Kidney tubule cell (primary cell): ENCODE measurements around the gene TRMT112.
"Not testable (repeated sequence)": the region's sequence is repeated elsewhere in the genome, so short reads cannot be mapped to it uniquely, and the experiment has no call there.

ENCODE experiments used
- DNase-seq: peaks from one replicate; pipeline ENCODE4 v3.0.0-alpha.2; 2018; ENCODE audit warnings: low spot score

The TRMT112 gene

DNA sequence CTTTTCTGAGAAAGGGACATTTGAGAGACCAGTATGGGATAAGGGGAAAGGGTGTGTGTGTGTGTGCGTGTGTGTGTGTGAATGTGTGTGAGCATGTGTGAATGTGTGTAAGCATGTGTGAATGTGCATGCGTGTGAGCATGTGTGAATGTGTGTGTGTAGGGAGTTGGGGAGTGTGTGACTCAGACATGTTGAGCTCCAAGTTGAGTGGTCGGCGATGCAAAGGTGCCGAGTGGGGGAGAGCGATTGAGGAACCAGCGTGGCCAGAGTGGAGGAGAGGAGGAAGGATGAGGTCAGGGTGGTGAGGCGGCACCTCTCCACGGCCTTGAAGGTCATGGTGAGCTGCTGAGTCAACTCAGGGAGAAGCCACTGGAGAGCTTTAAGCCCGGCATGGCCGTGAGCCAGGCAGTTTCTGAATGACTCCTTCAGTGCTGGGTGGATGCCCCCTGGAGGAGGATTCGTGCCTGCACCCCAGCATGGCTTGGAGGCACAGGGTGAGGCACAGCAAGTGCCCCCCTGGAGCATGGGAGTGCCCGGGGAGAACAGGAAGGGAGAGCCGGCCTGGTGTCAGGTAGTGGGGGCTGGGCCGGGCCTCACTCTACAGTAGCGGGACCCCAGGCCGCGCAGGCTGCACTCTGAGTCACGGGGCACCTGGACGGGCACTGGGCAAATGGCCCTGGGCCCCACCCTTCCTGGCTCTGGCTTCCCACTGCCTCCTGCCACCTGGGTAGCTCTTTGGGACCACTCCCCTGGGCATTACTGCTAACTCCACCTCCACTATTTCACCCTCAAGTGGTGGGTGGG, 14.4 kb upstream of the TRMT112 start:
- DNase-seq: peak; percentile 97

GRCh38 chr11:64330888-64331287, 13.5 kb upstream of the TRMT112 start:
- DNase-seq: no peak

- no peak for DNase-seq
These were observed 10.6 kb upstream of the TRMT112 start for GRCh38 chr11:64327993-64328392.

- DNase-seq: no peak
These were observed 10.0 kb upstream of the TRMT112 start for GRCh38 chr11:64327375-64327774.

DNA sequence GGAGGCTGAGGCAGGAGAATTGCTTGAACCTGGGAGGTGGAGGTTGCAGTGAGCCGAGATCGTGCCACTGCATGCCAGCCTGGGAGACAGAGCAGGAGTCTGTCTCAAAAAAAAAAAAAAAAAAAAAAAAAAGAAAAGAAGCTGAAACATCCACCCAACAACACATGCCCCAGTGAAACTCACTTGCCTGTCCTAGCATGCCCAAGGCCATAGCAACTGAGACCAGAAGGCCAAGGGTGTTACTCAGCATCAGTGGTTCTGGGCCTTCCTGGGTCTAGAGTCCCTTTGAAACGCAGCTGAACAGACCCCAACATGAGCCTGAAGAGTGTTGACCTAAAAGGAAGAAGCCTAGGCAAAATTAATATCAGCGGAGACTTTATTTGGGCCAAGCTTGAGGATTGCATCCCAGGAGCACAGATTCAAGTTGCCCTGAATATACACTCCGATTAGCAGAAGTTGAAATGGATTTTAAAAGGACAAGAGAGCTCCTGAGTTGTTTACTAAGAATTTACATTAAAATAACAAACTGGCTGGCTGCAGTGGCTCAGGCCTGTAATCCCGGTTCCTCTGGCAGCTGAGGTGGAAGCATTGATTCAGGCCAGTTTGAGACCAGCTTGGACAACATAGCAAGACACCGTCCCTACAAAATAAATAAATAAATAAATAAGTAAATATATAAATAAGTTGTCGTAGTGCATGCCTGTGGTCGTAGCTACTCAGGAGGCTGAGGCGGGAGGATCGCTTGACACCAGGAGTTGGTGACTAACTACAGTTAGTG, 7.5 kb upstream of the TRMT112 start:
- no peak for DNase-seq

GRCh38 chr11:64323984-64324383, 6.6 kb upstream of the TRMT112 start:
- DNase-seq: not testable (repeated sequence)

DNA sequence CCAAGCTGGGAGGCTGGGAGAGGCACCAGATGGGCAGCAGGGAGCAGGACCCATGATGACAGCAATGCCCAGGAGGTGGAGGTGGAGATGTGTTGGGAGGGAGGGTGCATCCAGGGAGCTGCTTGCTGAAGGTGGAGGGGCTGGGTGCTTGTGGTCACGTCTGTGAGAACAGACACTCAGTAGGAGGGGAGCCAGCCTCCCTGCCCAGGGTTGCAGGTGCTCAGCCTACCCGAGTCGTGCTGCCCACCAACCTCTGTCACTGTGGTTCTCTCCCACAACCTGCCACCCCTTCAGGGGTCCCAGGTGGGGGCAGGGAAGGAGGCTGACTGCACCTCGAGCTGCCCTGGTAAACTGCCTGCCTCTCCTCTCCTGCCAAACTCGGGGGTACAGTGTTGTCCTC, 6.0 kb upstream of the TRMT112 start:
- DNase-seq: no peak

GRCh38 chr11:64322925-64323260, 5.5 kb upstream of the TRMT112 start:
- DNase-seq: no peak

DNA sequence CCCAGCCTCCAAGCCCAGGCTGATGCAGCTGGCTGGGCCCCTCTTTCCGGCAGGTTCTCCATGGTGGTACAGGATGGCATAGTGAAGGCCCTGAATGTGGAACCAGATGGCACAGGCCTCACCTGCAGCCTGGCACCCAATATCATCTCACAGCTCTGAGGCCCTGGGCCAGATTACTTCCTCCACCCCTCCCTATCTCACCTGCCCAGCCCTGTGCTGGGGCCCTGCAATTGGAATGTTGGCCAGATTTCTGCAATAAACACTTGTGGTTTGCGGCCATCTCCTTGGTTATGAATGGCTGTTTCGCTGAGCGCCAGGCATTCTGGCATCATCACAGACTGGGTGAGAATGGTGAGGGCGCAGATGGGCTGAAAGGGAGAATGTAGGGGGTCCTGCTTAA, 4.2 kb upstream of the TRMT112 start:
- DNase-seq: peak; percentile 63

GRCh38 chr11:64321026-64321425, 3.7 kb upstream of the TRMT112 start:
- DNase-seq: no peak

GRCh38 chr11:64320556-64320955, 3.2 kb upstream of the TRMT112 start:
- DNase-seq: no peak

GRCh38 chr11:64318766-64319761, 1.7 kb upstream of the TRMT112 start:
- DNase-seq: no peak

DNA sequence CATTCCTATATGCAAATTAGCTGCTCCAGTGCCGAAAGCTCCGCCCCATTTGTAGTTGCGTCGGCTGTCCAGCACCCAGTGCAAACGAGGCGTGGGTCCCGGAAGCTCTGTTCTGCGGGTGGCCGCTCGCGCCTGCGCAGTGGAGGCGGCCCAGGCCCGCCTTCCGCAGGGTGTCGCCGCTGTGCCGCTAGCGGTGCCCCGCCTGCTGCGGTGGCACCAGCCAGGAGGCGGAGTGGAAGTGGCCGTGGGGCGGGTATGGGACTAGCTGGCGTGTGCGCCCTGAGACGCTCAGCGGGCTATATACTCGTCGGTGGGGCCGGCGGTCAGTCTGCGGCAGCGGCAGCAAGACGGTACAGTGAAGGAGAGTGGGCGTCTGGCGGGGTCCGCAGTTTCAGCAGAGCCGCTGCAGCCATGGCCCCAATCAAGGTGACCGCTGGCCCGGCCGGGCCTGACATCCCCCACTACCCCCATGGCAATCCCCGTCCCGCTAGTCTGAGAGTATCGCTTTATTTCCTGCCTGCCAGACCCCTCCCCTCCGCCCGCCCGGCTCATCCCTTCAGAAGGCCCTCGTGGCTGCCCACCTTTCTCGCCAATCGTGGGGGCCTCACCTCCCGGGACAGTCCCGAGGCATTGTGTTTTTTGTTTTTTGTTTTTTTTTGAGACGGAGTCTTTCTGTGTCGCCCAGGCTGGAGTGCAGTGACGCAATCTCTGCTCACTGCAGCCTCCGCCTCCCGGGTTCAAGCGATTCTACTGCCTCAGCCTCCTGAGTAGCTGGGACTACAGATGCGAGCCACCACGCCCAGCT, 804 bp upstream of the TRMT112 start, which contains the start of gene PRDX5:
Gene PRDX5 (plus strand): TSS at position 161 of the 805 bp plus-strand sequence. CDS start 95 bp downstream, at position 256.
- peak; percentile 98 for DNase-seq

- peak; percentile 66 for DNase-seq
These were observed 561 bp downstream of the TRMT112 start for GRCh38 chr11:64316672-64317324.

DNA sequence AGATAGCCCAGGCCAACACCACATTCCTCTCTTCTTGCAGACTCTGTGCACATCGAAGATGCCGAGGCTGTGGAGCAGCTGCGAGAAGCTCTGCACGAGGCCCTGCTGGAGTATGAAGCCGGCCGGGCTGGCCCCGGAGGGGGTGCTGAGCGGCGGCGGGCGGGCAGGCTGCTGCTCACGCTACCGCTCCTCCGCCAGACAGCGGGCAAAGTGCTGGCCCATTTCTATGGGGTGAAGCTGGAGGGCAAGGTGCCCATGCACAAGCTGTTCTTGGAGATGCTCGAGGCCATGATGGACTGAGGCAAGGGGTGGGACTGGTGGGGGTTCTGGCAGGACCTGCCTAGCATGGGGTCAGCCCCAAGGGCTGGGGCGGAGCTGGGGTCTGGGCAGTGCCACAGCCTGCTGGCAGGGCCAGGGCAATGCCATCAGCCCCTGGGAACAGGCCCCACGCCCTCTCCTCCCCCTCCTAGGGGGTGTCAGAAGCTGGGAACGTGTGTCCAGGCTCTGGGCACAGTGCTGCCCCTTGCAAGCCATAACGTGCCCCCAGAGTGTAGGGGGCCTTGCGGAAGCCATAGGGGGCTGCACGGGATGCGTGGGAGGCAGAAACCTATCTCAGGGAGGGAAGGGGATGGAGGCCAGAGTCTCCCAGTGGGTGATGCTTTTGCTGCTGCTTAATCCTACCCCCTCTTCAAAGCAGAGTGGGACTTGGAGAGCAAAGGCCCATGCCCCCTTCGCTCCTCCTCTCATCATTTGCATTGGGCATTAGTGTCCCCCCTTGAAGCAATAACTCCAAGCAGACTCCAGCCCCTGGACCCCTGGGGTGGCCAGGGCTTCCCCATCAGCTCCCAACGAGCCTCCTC, 1.5 kb downstream of the TRMT112 start:
- not testable (repeated sequence) for DNase-seq

GRCh38 chr11:64314805-64315561, 2.4 kb downstream of the TRMT112 start:
- DNase-seq: no peak

DNA sequence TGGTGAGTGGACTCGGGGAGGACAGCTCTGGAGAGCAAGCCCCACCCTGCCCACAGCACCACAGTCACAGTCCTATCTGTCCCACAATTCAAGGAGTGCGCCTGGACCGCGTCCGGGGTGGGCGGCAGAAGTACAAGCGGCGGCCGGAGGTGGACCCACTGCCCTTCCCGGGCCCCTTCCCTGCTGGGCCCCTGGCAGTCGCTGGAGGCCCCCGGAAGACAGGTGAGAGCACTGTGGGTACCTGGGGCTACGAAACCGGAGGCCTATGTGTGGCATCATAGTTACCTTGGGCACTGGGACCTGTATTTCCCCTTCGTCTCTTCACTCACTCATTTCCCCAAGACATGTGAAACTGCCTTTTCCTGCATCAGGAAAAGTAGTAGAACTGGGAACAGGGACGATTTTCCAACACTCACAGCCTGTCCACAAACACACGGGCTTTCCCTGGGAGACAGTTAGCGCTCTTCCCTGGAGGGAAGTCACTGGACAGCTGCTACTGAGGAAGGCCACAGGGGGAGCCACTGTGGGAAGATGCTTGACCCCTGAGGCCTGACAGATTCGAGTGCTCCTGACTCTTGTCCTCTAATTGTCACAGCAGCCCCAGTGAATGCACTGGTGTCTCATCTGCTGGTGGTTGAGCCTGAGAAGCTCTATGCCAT, 3.1 kb downstream of the TRMT112 start:
- DNase-seq: no peak

DNA sequence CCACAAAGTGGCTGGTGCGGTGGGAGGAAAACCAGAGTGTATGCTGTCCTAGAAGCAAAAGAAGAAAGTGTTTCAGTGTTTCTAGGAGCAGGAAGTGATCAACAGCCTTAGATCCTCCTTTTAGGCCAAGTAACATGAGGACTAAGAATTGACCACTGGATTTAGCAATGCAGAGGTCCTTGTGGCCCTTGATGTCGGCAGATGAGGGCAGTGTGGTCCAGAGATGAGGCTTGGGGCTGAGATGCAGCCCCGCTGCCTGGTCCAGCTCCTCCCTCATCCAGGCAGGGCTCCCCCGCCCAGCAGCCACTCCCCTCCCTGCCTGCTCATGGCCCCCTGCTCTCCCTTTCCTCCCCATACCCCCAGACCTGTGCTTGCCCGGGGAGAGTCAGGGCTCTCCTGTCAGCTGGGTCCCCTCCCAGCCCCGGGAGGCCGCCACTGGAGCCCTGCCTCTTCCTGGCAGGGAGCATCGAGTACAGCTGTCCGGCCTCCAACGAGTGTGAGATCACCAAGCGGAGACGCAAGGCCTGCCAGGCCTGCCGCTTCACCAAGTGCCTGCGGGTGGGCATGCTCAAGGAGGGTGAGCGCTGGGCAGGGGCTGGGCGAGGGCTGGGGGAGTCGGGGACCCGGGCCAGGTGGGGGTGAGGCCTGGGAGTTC, 3.7 kb downstream of the TRMT112 start:
- no peak for DNase-seq
